Breast epithelium (tissue), 4 donors: ENCODE results near the gene EEPD1. TPM values are rescaled to one million over a fixed set of nuclear protein-coding genes. Genes with fewer than 3 reads are reported as not detected.
"Not testable (repeated sequence)": the region's sequence is repeated elsewhere in the genome, so short reads cannot be mapped to it uniquely, and the experiment has no call there.

Experiments used
- DNase-seq, 2 donors: peaks; one replicate each; pipeline ENCODE4 v3.0.0-alpha.2; 2019; ENCODE audit warnings: low spot score in 2 of 2
- H3K27ac ChIP-seq, 2 donors: fragments of 200-600 bp; sonication (generic) in 1 of 2; one replicate each; pipeline ENCODE4 v1.5.1; 2016 to 2019; ENCODE audit warnings: mild to moderate bottlenecking in 1 of 2
- H3K27me3 ChIP-seq, 2 donors: fragments of 200-600 bp; sonication (generic) in 1 of 2; one replicate each; pipeline versions ENCODE4 v1.5.1 to v1.6.0; 2017 to 2019; ENCODE audit warnings: control low read depth in 1 of 2, mild to moderate bottlenecking in 1 of 2
- H3K36me3 ChIP-seq: fragments of 200-600 bp; one replicate; pipeline ENCODE4 v1.5.1; 2019
- H3K4me1 ChIP-seq, 2 donors: fragments of 200-600 bp; sonication (generic); one replicate each; pipeline ENCODE4 v1.5.1; 2016 to 2019; ENCODE audit warnings: control low read depth in 1 of 2
- H3K4me3 ChIP-seq, 3 donors: fragments of 200-600 bp; sonication (generic); 1 replicate in 2 of 3; 2 replicates in 1 of 3; pipeline ENCODE4 v1.5.1; 2016 to 2019; ENCODE audit warnings: mild to moderate bottlenecking in 3 of 3, moderate library complexity in 2 of 3
- H3K9me3 ChIP-seq, 2 donors: fragments of 200-600 bp; sonication (generic) in 1 of 2; one replicate each; pipeline ENCODE4 v1.5.1; 2016 to 2019; ENCODE audit warnings: control low read depth in 1 of 2
- CTCF ChIP-seq, 3 donors: fragments of 450-650 bp; IDR thresholded peaks; one replicate each; pipeline ENCODE4 v1.5.1; 2016 to 2017; ENCODE audit warnings: antibody characterized with exemption in 3 of 3, mild to moderate bottlenecking in 3 of 3, moderate library complexity in 3 of 3
- POLR2A ChIP-seq: fragments of 450-650 bp; IDR thresholded peaks from one replicate; pipeline ENCODE4 v1.6.1; 2016; ENCODE audit warnings: antibody characterized with exemption, mild to moderate bottlenecking, moderate library complexity
- POLR2AphosphoS5 ChIP-seq, 3 donors: sonication (generic); formaldehyde crosslinking; IDR thresholded peaks; one replicate each; pipeline ENCODE4 v1.6.1; 2017; ENCODE audit warnings: antibody characterized with exemption in 3 of 3
- intact Hi-C: fragments of 100-400 bp; cut with DNase I; formaldehyde crosslinking; loops from one replicate; pipeline ENCODE4 v1.15.1; 2023; ENCODE audit warnings: low total_unique reads
- total RNA-seq, 3 donors: library from RNA; depleted of rRNA; stranded (reverse); fragments of >200 nt; gene quantifications; one replicate each; pipeline ENCODE4 v1.1.0, GENCODE V29; 2016

Gene EEPD1
- total RNA-seq, 3 donors from 2014 or later = 6.4 to 32.5 (median 10.5) TPM

DNA sequence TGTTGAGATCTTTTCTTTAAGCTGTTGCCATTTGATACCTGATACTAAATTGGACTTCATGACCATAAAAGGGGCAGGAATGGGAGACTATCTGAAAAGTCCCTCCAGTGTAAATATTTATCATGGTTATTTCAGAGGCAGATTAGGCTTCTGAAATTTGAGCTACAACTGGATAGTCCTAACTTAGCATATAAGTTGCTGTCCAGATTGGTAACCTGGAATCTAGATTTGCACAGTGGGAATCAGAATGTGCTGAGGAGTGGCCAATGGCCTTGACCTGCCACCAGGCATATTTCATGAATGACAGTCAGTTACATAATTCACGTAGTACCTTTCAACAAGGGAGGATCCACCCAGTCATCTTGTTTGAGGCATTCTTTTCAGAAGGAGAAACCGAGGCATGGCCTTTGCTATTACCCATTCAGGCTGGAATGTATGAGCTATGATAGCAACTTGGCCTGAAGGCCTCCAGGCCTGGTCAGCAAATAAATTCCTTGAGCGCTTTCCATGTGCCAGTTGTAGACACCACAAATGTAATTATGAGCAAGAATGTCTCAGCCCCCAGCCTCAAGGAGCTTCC, 80.0 kb downstream of the EEPD1 start:
- Histone ChIP-seq H3K36me3 (no peaks in the 10 kb centered on the region), H3K9me3 (no peaks in the 10 kb centered on the region), H3K27ac (no peak overlapping the region), H3K27me3 (no peaks in the 10 kb centered on the region), H3K4me1 (no peaks in the 10 kb centered on the region), H3K4me3 (no peak overlapping the region)
- DNase-seq = no peak
- TF ChIP-seq POLR2AphosphoS5 (IDR thresholded peaks at IDR 0.05) (no peak), POLR2A (no peak), CTCF (IDR thresholded peaks at IDR 0.05) (no peak)
- intact Hi-C loops = no loop called here

DNA sequence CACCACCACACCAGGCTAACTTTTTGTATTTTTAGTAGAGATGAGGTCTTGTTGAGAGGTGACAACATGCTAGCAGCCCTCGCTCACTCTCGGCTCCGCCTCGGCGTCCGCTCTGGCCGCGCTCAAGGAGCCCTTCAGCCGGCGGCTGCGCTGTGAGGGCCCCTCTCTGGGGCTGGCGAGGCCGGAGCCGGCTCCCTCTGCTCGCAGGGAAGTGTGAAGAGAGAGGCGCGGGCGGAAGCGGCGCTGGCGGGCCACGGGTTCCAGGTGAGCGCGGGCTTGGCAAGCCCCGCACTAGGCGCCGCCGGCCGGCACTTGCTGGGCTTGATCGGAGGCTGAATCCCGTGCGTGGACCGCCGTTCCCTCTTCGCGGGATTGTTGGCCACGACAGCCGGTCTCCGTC, 83.0 kb downstream of the EEPD1 start:
- no peaks in the 10 kb centered on the region for H3K4me1 ChIP-seq
- no peak overlapping the region for H3K27ac ChIP-seq
- H3K4me3 ChIP-seq = no peak overlapping the region
- no peak for DNase-seq
- H3K36me3 ChIP-seq = no peaks in the 10 kb centered on the region
- TF ChIP-seq POLR2AphosphoS5 (IDR thresholded peaks at IDR 0.05) (no peak), CTCF (IDR thresholded peaks at IDR 0.05) (no peak), POLR2A (no peak)
- H3K9me3 ChIP-seq = no peaks in the 10 kb centered on the region
- no peaks in the 10 kb centered on the region for H3K27me3 ChIP-seq
- intact Hi-C loops = no loop called here

GRCh38 chr7:36238138-36238537, 85.1 kb downstream of the EEPD1 start:
- Histone ChIP-seq H3K36me3 (no peaks in the 10 kb centered on the region), H3K4me3 (no peak overlapping the region), H3K27me3 (no peaks in the 10 kb centered on the region), H3K9me3 (no peaks in the 10 kb centered on the region), H3K4me1 (no peaks in the 10 kb centered on the region), H3K27ac (no peak overlapping the region)
- no peak for DNase-seq
- TF ChIP-seq CTCF (IDR thresholded peaks at IDR 0.05) (no peak), POLR2A (no peak), POLR2AphosphoS5 (IDR thresholded peaks at IDR 0.05) (no peak)
- intact Hi-C loops = no loop called here

DNA sequence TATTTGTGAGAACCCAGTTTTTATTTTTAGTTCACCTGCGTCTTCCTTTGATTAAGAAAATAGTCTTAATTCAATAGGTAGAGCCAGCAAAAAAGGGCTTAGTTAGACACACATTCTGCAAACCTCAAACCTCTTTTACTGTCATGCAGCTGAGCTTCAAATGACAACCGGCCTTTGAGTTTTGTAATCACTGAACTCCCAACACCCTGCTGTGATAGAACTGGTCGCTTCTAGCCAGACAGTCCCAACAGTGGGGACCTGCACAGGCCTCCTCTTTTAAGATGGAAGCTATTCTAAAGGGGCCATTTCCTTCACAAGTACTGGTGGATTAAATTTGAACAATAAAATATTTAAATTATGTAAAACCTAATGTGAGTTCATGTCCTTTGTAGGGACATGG, 90.3 kb downstream of the EEPD1 start:
- H3K36me3 ChIP-seq, H3K4me3 ChIP-seq, H3K27me3 ChIP-seq, H3K9me3 ChIP-seq, H3K4me1 ChIP-seq, DNase-seq, H3K27ac ChIP-seq: not testable (repeated sequence)
- intact Hi-C loops = loop anchor here (5.0 kb wide), 1 partner anchor 154 kb away; no protein-coding TSS in a partner anchor

DNA sequence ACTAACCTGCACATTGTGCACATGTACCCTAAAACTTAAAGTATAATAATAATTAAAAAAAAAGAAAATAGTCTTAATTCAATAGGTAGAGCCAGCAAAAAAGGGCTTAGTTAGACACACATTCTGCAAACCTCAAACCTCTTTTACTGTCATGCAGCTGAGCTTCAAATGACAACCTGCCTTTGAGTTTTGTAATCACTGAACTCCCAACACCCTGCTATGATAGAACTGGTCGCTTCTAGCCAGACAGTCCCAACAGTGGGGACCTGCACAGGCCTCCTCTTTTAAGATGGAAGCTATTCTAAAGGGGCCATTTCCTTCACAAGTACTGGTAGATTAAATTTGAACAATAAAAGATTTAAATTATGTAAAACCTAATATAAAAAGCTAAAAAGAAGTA, 90.9 kb downstream of the EEPD1 start:
- not testable (repeated sequence) for H3K4me1 ChIP-seq, H3K27me3 ChIP-seq, DNase-seq, H3K9me3 ChIP-seq, H3K27ac ChIP-seq, H3K4me3 ChIP-seq, H3K36me3 ChIP-seq
- intact Hi-C loops = loop anchor here (5.0 kb wide), 1 partner anchor 153 kb away; no protein-coding TSS in a partner anchor

DNA sequence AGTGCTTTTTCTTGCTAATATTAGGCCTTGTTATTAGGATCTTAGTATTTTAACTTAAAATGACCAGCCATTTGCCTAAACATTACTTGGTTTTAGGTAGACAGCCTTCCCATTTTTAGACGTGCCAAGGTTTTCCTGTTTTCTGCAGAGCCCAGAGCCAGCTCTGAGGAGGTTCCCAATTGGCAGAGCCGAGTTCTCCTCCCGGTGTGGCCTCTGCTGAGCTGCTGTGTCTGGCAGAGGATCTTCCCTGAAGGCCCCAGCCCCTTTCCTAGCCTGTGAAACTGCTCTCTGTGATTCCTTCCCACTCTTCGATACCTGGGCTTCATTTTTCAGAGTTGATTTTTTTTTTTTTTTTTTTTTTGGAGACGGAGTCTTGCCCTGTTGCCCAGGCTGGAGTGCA, 91.4 kb downstream of the EEPD1 start:
- no peak for TF ChIP-seq POLR2AphosphoS5 (IDR thresholded peaks at IDR 0.05)
- intact Hi-C loops = loop anchor here (5.0 kb wide), 1 partner anchor 153 kb away; no protein-coding TSS in a partner anchor
- Histone ChIP-seq H3K4me3 (no peak overlapping the region), H3K36me3 (no peaks in the 10 kb centered on the region), H3K9me3 (no peaks in the 10 kb centered on the region), H3K27ac (no peak overlapping the region), H3K27me3 (no peaks in the 10 kb centered on the region), H3K4me1 (no peaks in the 10 kb centered on the region)
- no peak for DNase-seq
